ENCODE results near the gene ZNRF3.

The ZNRF3 gene

DNA sequence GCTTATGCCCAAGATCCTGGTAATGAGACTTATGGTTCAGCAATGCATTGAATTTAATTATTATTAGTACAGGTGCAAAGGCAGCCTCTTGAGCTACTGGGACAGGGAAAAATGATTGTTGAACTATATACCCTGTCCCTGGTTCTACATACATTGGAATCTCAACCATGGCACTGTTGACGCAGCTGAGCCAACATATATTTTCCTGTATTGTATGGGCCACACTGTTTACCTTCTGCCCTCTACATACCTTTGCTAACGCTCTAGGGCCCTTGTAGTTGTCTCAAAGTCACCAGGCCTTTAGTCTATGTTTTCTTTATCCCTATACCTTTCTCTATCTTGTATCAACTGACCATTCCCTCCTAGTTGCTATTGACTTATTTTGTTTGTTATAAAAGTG is 212.1 kb downstream of the ZNRF3 start:
- TF ChIP-seq, protein P1, sequence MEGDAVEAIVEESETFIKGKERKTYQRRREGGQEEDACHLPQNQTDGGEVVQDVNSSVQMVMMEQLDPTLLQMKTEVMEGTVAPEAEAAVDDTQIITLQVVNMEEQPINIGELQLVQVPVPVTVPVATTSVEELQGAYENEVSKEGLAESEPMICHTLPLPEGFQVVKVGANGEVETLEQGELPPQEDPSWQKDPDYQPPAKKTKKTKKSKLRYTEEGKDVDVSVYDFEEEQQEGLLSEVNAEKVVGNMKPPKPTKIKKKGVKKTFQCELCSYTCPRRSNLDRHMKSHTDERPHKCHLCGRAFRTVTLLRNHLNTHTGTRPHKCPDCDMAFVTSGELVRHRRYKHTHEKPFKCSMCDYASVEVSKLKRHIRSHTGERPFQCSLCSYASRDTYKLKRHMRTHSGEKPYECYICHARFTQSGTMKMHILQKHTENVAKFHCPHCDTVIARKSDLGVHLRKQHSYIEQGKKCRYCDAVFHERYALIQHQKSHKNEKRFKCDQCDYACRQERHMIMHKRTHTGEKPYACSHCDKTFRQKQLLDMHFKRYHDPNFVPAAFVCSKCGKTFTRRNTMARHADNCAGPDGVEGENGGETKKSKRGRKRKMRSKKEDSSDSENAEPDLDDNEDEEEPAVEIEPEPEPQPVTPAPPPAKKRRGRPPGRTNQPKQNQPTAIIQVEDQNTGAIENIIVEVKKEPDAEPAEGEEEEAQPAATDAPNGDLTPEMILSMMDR (IDR thresholded peaks at IDR 0.05; ENCODE audit: low read depth, low read length) = no peak
- H3K4me3 ChIP-seq (ENCODE audit: low read depth, low read length) = no peak overlapping the region

DNA sequence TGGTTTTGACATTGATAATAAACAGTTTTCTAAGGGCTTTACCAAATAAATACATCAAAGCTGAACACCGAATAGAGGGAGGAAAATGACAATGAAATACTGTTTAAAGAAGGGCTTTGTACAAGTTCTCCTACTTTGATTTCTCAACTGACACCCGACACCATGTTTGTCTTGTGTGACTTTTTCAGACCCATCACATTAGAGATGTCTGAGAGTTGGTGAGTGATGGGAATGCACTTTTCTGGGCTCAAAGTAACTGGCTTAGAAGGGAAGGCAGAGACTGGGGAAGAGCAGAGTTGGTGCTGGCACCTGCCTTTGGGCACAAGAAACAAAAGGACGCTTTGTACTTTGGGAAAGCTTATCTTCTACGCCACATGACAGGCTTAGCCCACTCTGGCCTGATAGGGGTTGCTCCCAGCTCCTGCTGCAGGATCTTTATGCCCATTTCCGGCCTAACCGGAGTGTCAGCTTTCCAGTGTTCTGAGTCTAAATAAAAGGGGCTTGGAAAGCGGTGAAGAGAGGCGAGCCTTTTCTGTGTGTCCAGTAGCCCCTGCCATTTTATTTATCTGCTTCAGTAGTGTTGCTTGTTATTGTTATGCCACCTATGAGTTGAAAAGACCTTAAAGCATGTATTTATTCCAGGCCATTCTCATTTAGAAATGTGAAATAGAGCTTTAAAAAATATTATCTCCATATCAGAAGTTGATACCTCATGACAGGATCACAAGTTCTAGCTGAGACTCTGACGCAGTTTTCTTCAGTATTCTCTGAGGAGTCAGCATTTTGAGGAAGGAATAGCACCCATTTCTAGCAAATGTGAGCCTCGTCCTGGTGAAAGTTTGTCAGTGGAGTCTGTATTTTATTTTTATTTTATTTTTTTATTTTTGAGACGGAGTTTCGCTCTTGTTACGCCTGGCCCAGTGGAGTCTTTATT is 213.6 kb downstream of the ZNRF3 start:
- TF ChIP-seq, protein P1 (IDR thresholded peaks at IDR 0.05; ENCODE audit: low read depth, low read length) = no peak
- no peak overlapping the region for H3K4me3 ChIP-seq (ENCODE audit: low read depth, low read length)

DNA sequence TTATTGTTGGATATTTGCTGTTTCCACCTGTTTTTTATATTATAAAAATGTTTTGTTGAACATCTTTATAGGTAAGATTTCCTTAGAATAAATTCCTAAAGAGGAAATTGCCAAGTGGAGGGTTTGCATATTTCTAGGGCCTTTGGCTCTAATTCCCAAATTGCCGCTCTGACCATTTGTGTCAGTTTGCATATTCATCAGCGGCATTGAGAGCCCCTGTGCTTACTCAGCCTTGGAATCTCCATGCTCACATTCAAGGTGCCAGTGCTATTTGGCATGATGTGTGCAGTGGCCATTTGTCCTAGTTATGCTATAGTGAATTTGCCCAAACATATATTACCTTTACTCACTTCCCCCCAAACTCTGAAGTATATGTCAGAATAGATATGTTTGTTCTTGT is 214.9 kb downstream of the ZNRF3 start:
- H3K4me3 ChIP-seq (ENCODE audit: low read depth, low read length) = no peak overlapping the region
- TF ChIP-seq, protein P1 (IDR thresholded peaks at IDR 0.05; ENCODE audit: low read depth, low read length) = no peak

DNA sequence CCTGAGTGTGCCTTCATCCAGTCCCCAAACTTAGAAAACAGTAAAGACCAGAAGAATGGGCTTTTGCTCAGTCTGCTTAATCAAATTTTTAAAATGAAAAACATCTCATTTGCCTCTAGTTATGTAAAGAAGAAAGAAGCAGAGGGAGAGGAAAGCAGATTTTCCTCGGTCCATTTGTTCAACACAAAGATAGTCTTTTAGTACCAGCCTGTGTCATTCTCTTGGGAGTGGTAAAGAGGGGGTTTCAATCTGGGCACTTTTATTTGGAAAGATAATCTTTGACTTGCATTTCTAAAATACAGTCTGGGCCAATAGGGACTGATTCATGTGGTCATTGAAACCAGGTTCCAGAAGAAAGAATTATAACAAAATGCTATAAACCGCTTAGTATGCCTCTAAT is 218.9 kb downstream of the ZNRF3 start:
- TF ChIP-seq, protein P1 (IDR thresholded peaks at IDR 0.05; ENCODE audit: low read depth, low read length) = no peak
- H3K4me3 ChIP-seq (ENCODE audit: low read depth, low read length) = no peak overlapping the region

DNA sequence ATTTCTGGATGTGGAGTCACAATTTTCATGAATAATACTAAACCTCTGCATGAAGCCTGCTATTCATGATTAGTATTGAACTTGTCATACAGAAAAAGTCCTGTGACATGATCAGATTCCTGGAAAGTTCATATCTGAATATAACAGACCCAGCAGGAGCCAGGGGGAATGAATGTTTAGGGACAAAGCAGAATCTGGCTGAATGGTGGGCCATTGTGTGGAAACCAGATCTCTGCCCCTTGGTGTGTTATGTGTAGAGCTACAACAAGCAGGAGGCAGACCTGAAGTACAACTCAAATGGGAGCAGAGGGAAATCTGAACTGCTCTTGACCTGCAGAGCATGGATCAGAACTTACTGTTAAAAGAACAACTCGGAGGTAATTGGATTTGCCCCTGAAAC is 219.7 kb downstream of the ZNRF3 start:
- no peak overlapping the region for H3K4me3 ChIP-seq (ENCODE audit: low read depth, low read length)
- TF ChIP-seq, protein P1 (IDR thresholded peaks at IDR 0.05; ENCODE audit: low read depth, low read length) = no peak

DNA sequence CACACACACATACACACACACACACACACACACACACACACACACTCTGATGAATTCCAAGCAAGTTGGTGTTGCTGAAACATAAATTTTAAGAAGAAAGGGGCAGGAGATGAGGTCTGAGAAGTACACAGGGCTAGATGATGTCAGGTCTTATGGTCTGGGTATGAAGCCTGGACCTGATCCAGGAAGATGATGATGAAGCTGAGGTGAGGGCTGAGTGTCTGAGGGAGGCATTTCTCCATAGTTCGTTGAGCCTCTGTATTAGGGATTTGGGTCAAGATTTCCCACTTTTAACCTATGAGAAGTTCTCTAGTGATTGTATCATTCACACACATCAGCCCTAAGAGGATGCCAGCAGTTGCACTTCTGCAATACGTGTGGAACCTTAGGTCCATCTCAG is 222.1 kb downstream of the ZNRF3 start:
- no peak overlapping the region for H3K4me3 ChIP-seq (ENCODE audit: low read depth, low read length)
- TF ChIP-seq, protein P1 (IDR thresholded peaks at IDR 0.05; ENCODE audit: low read depth, low read length) = no peak

DNA sequence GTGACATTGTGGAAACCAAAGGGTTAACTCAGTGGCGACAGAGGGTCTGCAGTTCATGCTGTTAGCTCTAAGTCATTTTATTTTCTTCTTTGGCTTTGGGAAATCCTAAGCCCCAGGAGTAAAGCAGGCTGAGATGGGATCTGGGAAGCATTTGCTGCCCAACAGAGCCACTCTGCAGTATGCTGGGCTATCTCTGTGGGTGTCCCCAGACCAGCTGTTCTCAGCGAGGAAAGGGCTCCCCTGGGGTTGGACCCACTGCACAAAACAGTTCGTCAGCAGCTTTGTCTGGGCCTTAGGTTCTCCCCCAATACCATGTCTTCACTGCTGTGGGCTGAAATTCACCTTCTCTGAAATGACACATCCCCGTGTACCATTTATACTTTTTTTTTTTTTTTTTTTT is 223.5 kb downstream of the ZNRF3 start:
- H3K4me3 ChIP-seq (ENCODE audit: low read depth, low read length) = no peak overlapping the region
- TF ChIP-seq, protein P1 (IDR thresholded peaks at IDR 0.05; ENCODE audit: low read depth, low read length) = no peak
